HG03139 (cell line): ENCODE data around the gene PANK2.

ENCODE experiments used
- ATAC-seq: cut with Tn5 transposase; IDR thresholded peaks from one replicate; pipeline ENCODE4 v1.9.1; 2021; ENCODE audit not compliant: unreplicated experiment

The PANK2 gene

DNA sequence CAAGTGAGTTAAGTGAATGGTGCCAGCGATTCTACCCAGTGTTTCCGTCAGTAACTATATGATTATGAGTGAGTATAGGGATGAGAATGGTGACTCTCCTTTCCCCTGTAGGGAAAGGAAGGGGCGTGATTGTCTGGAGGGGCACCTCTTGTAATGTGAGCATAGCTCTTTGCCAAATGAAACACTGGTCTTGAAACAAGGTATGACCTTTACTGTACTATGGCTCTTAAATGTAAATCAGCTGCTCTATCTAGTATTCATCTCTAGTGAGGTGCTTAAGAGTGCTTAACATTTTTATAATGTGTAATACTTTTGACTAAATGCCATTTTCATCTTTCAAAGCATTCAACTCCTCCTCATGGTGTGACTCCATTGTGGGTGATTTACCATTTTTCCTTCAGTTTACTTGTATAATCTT lies 11.0 kb downstream of the PANK2 start:
- no peak for ATAC-seq

GRCh38 chr20:3901028-3901705 lies 12.0 kb downstream of the PANK2 start:
- ATAC-seq, result no peak

DNA sequence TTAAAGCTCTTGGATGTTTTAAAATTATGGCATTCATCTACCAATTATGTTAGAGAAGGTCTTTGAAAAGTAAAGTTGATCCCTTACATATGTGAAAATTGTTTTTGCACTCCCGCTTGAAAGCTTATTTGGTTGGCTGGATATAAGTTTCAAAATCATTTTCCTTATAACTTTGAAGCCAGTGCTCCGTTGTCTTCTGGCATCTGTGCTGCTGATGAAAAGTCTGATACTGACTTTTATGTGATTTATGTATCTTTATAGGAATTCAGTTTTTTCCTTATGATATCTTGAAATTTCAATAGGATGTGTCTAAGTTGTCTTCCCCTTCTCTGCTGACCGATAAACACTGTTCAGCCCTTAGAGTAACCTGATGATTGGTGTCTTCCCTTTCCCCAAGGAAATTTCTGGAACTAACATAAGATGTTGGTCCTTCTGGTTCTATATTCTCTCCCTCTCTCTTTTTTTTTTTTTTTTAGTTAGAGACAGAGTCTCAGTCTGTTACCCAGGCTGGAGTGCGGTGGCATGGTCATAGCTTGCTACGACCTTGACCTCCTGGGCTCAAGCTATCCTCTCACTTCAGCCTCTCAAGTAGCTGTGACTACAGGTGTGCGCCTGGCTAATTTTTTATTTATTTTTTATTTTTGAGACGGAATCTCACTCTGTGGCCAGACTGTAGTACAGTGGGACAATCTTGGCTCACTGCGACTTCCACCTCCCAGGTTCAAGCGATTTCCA lies 12.7 kb downstream of the PANK2 start:
- ATAC-seq, result no peak

GRCh38 chr20:3902446-3902845 lies 13.3 kb downstream of the PANK2 start:
- no peak for ATAC-seq

DNA sequence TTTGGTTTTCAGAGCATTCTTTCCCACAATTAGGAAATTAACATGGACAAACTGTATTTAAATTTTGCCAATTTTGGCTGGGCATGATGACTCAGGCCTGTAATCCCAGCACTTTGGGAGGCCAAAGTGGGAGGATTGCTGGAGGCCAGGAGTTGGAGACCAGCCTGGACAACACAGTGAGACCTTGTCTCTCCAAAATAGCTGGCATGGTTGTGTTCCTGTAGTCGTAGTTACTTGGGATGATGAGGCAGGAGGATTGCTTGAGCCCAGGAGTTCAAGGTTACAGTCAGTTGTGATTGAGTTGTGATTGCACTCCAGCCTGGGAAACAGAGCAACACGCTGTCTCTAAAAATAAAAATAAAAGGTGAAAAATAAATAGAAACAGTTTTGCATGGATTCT lies 15.0 kb downstream of the PANK2 start:
- ATAC-seq, result no peak

DNA sequence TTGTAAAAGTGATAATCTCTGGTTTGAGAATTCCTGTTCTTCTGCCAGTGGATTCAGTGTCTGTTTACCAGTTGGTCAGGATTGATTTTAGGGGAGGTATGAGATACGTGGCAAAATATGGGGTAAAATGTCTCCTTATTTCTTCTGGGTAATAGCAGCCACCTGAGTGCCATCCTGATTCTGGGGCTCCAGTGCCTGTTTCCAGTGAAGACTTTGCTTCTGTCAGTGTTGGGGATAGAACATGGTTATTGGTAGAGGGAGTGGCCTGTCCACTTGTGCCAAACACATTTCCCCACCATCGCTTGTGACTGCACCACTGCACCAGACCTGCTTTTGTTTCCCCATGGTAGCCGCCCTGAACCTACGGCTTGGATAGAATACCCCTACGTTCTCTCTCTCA lies 15.7 kb downstream of the PANK2 start:
- ATAC-seq, result no peak

DNA sequence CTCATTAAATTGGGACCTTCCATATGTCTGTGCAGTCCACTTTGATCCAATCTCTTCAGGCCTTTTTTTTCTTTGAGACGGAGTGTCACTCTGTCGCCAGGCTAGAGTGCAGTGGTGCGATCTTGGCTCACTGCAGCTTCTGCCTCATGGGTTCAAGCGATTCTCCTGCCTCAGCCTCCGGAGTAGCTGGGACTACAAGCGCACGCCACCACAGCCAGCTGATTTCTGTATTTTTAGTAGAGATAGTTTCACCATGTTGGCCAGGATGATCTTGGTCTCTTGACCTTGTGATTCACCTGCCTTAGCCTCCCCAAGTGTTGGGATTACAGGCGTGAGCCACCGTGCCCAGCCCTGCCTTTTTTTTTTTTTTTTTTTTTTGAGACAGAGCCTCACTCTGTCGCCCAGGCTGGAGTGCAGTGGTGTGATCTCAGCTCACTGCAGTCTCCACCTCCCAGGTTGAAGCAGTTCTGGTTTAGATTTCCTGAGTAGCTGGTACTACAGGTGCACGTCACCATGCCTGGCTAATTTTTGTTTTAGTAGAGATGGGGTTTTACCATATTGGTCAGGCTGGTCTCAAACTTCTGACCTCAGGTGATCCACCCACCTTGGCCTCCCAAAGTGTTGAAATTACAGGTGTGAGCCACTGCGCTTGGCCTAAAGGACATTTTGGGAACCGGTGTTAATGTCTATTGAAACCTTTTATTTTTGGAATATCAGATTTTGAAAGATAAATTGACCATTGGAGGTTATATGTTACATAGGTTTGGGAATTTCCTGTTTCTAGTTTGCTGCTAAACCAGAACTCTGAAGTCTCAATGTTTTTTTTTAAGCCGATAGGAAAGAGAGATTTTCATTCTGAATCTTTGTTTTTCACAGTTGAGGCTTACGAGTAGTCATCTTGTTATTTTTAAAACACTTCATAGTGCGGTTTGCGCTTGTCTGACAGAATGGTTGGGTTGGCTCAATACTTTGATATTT lies 17.8 kb downstream of the PANK2 start:
- peak; percentile 70 for ATAC-seq

- no peak for ATAC-seq
These were observed 19.5 kb downstream of the PANK2 start for GRCh38 chr20:3908667-3909066.

- no peak for ATAC-seq
These were observed 20.8 kb downstream of the PANK2 start for GRCh38 chr20:3909952-3910366.

GRCh38 chr20:3910853-3911252 lies 21.7 kb downstream of the PANK2 start:
- no peak for ATAC-seq

GRCh38 chr20:3911956-3912355 lies 22.8 kb downstream of the PANK2 start:
- ATAC-seq, result no peak

GRCh38 chr20:3914446-3914845 lies 25.3 kb downstream of the PANK2 start:
- no peak for ATAC-seq

DNA sequence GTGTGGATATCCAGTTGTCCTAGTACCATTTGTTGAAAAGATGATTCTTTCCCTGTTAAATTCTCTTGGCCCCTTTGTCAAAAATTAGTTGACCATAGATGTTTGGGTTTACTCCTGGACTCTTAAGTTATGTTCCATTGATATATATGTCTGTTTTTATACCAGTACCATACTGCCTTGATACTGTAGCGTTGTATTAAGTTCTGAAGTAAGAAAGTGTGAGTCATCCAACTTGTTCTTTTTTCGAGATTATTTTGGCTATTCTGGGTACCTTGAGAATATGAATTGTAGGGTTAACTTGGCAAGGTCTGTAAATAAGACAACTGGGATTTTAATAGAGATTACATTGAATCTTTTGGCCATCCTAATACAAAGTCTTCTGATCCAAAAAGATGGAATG lies 26.5 kb downstream of the PANK2 start:
- ATAC-seq, result no peak

DNA sequence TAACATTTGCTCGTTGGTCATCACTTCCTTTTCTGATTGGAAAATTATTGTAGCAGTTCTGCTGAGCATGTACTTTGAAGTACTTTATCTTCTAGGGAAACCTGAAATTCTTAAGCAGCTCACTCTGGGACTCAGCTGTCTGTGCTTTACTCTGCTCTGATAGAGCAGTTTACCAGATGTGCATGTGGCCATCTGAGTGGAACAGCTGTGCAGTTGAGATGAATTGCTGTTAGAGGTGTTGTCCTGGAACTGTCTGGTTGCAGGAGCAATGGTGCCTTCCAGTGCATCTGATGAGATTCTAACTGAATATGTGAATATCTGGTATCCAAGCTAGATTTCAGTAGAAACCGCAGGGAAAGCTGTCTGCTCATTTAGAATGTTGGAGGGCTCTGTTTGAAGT lies 27.2 kb downstream of the PANK2 start:
- no peak for ATAC-seq

DNA sequence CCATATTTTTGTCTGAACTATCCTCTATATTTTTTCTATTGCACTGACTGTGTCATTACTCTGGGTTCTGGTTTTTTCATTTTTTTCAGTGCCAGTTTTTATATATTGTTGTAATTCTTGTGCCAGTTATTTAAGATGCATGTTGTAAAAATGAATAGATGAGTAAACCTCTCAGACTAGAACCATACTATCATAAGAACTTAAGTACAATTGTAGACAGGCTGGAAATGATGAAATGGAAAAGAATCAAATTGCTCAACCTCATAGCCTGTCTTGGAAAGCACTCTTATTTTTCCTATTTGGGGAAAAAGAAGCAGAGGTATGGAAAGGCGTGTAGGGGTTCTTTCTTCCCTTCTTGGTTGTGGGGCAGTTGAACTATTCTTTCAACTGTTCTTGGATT lies 30.2 kb downstream of the PANK2 start:
- no peak for ATAC-seq

GRCh38 chr20:3922223-3922982 lies 33.2 kb downstream of the PANK2 start:
- ATAC-seq, result no peak

GRCh38 chr20:3922983-3923339 lies 33.8 kb downstream of the PANK2 start:
- no peak for ATAC-seq

- ATAC-seq, result no peak
These were observed 34.6 kb downstream of the PANK2 start for GRCh38 chr20:3923818-3924217.

GRCh38 chr20:3924304-3925112 lies 35.3 kb downstream of the PANK2 start:
- ATAC-seq, result no peak

DNA sequence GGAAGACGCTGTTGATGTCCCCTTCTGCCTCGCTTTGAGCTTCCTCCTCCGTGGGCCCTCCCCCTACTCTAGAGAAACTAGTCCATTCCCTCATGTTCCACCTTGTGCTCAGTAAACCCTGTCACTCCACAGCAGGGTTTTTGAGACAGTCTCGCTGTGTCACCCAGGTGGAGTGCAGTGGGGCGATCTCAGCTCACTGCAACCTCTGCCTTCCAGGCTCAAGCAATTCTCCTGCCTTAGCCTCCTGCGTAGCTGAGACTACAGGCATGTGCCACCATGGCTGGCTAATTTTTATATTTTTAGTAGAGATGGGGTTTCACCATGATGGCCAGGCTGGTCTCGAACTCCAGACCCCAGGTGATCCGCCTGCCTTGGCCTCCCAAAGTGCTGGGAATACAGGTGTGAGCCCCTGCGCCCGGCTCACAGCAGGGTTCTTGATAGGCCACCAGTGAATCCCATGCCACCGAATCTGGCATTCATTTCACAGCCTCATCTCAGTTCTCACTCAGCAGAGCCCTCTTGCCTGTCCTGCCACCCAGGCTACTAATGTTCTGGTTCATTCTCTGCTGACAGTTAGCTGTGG lies 36.0 kb downstream of the PANK2 start:
- ATAC-seq, result no peak
